H1 (cell line): ENCODE measurements around the gene TEAD4. TPM values are rescaled to one million over a fixed set of nuclear protein-coding genes. Genes with fewer than 3 reads are reported as not detected.

Experiments
- CTCF ChIA-PET: fragments of 300-600 bp; sonication (Branson Sonifier 250); formaldehyde crosslinking; loops from one replicate; lab custom pipeline; 2021; ENCODE audit not compliant: partially characterized antibody; lab: Charles Lee
- POLR2A ChIA-PET: fragments of 300-600 bp; sonication (Branson Sonifier 250); formaldehyde crosslinking; loops from one replicate; lab custom pipeline; 2021; ENCODE audit warnings: inconsistent platforms; ENCODE audit not compliant: partially characterized antibody; lab: Charles Lee
- DNase-seq, 2 experiments: peaks; one replicate each; pipeline versions ENCODE4 v3.0.0 to v3.0.0-alpha.2; 2010 to 2022; ENCODE audit warnings: low spot score in 2 of 2, low read depth in 1 of 2, mixed read lengths in 1 of 2
- FAIRE-seq: peaks from 2 replicates; lab custom pipeline; 2011; peaks lifted over from hg19 to GRCh38; lab: Jason Lieb, UNC
- H2AFZ ChIP-seq: 2 replicates; pipeline ENCODE4 v1.8.1; 2012; ENCODE audit warnings: low read length, inconsistent platforms
- H2AK5ac ChIP-seq: 2 replicates; pipeline ENCODE4 v1.6.1; 2013; ENCODE audit warnings: low read depth, low read length
- H2BK120ac ChIP-seq: replicated peaks from 2 replicates; pipeline ENCODE3; 2013; ENCODE audit warnings: low read depth, low read length, inconsistent platforms
- H2BK12ac ChIP-seq: 2 replicates; pipeline ENCODE4 v1.6.1; 2013; ENCODE audit warnings: low read depth, low read length
- H2BK15ac ChIP-seq: 2 replicates; pipeline ENCODE4 v1.6.1; 2013; ENCODE audit warnings: low read length
- H2BK20ac ChIP-seq: 2 replicates; pipeline ENCODE4 v1.6.1; 2013; ENCODE audit warnings: low read length
- H2BK5ac ChIP-seq: 2 replicates; pipeline ENCODE4 v1.6.1; 2013; ENCODE audit warnings: low read depth, low read length
- H3K14ac ChIP-seq: 2 replicates; pipeline ENCODE4 v1.6.1; 2013; ENCODE audit warnings: inconsistent platforms; ENCODE audit not compliant: insufficient read length
- H3K18ac ChIP-seq: 2 replicates; pipeline ENCODE4 v1.6.1; 2013; ENCODE audit warnings: low read length; ENCODE audit errors: extremely low read depth
- H3K23ac ChIP-seq: 2 replicates; pipeline ENCODE4 v1.6.1; 2013; ENCODE audit warnings: inconsistent platforms; ENCODE audit not compliant: insufficient read length
- H3K23me2 ChIP-seq: 2 replicates; pipeline ENCODE4 v1.6.1; 2013; ENCODE audit warnings: low read depth, low read length
- H3K27ac ChIP-seq: 2 replicates; pipeline ENCODE4 v1.6.1; 2011; ENCODE audit warnings: low read depth, low read length, inconsistent platforms
- H3K27me3 ChIP-seq, 4 experiments: replicated peaks in 1 of 4; 1 replicate in 1 of 4; 2 replicates in 3 of 4; pipeline versions ENCODE4 v1.6.1 to v1.8.1; 2011 to 2013; ENCODE audit warnings: low read length in 3 of 4, mild to moderate bottlenecking in 3 of 4, inconsistent platforms in 2 of 4, mixed read lengths in 2 of 4, moderate library complexity in 1 of 4; ENCODE audit not compliant: control insufficient read depth in 3 of 4, insufficient read depth in 3 of 4; ENCODE audit errors: extremely low read depth in 1 of 4
- H3K36me3 ChIP-seq, 4 experiments: 2 replicates each; pipeline versions ENCODE4 v1.6.1 to v1.8.1; 2011 to 2013; ENCODE audit warnings: mild to moderate bottlenecking in 4 of 4, low read length in 3 of 4, moderate library complexity in 2 of 4, control low read depth in 1 of 4, inconsistent platforms in 1 of 4; ENCODE audit not compliant: insufficient read depth in 4 of 4, control insufficient read depth in 2 of 4
- H3K4ac ChIP-seq: replicated peaks from 2 replicates; pipeline ENCODE3; 2013; ENCODE audit warnings: low read length, low read depth, mixed read lengths, inconsistent platforms; ENCODE audit not compliant: insufficient read length
- H3K4me1 ChIP-seq, 4 experiments: replicated peaks in 1 of 4; 1 replicate in 1 of 4; 2 replicates in 3 of 4; pipeline versions ENCODE4 v1.6.1 to v1.8.1; 2011 to 2013; ENCODE audit warnings: low read length in 3 of 4, inconsistent platforms in 2 of 4, mixed read lengths in 1 of 4; ENCODE audit not compliant: insufficient read depth in 4 of 4, control insufficient read depth in 3 of 4
- H3K4me2 ChIP-seq, 2 experiments: 2 replicates each; pipeline versions ENCODE4 v1.6.1 to v1.8.1; 2011 to 2013; ENCODE audit warnings: low read depth in 2 of 2, low read length in 2 of 2, control low read depth in 1 of 2, inconsistent platforms in 1 of 2, mild to moderate bottlenecking in 1 of 2; ENCODE audit not compliant: insufficient read depth in 1 of 2
- H3K4me3 ChIP-seq, 4 experiments: fragments of 200-600, 300-600 bp in 1 of 4; sonication (generic), shearing (Covaris generic), sonication (Bioruptor Twin) in 1 of 4; 2 replicates each; pipeline versions ENCODE4 v1.5.1 to v1.8.1; 2011 to 2016; ENCODE audit warnings: low read length in 4 of 4, low read depth in 3 of 4, control low read depth in 2 of 4, inconsistent platforms in 2 of 4, mild to moderate bottlenecking in 2 of 4, mixed read lengths in 1 of 4, moderate library complexity in 1 of 4; ENCODE audit not compliant: insufficient read depth in 2 of 4; ENCODE audit errors: extremely low read depth in 1 of 4
- H3K56ac ChIP-seq: replicated peaks from 2 replicates; pipeline ENCODE3; 2013; ENCODE audit warnings: low read depth, mild to moderate bottlenecking, mixed read lengths, low read length, inconsistent platforms; ENCODE audit not compliant: insufficient read length
- H3K79me1 ChIP-seq: 2 replicates; pipeline ENCODE4 v1.6.1; 2013; ENCODE audit warnings: low read depth, low read length, control low read depth
- H3K79me2 ChIP-seq, 2 experiments: 2 replicates each; pipeline versions ENCODE4 v1.6.1 to v1.8.1; 2012 to 2013; ENCODE audit warnings: low read length in 2 of 2, mild to moderate bottlenecking in 2 of 2, inconsistent platforms in 1 of 2; ENCODE audit not compliant: insufficient read depth in 2 of 2, control insufficient read depth in 1 of 2
- H3K9ac ChIP-seq, 4 experiments: replicated peaks in 1 of 4; 1 replicate in 1 of 4; 2 replicates in 3 of 4; pipeline versions ENCODE4 v1.6.1 to v1.8.1; 2011 to 2013; ENCODE audit warnings: low read depth in 3 of 4, low read length in 3 of 4, control low read depth in 2 of 4, mild to moderate bottlenecking in 2 of 4, moderate library complexity in 2 of 4, inconsistent platforms in 1 of 4; ENCODE audit errors: extremely low read depth in 1 of 4
- H3K9me3 ChIP-seq, 2 experiments: 2 replicates each; pipeline versions ENCODE4 v1.6.1 to v1.8.1; 2012 to 2013; ENCODE audit warnings: mild to moderate bottlenecking in 2 of 2, moderate library complexity in 2 of 2, control low read depth in 1 of 2, inconsistent platforms in 1 of 2, low read depth in 1 of 2, low read length in 1 of 2, mixed read lengths in 1 of 2; ENCODE audit not compliant: insufficient read depth in 2 of 2
- H4K20me1 ChIP-seq, 2 experiments: replicated peaks in 1 of 2; 2 replicates each; pipeline versions ENCODE3 to v1.8.1; 2011 to 2013; ENCODE audit warnings: inconsistent platforms in 2 of 2, low read length in 2 of 2, mild to moderate bottlenecking in 1 of 2; ENCODE audit not compliant: insufficient read depth in 2 of 2, control insufficient read depth in 1 of 2
- H4K5ac ChIP-seq: 2 replicates; pipeline ENCODE4 v1.6.1; 2013; ENCODE audit warnings: low read length, low read depth, mixed read lengths, inconsistent platforms; ENCODE audit not compliant: insufficient read length
- H4K8ac ChIP-seq: 2 replicates; pipeline ENCODE4 v1.8.0; 2013; ENCODE audit warnings: mild to moderate bottlenecking, moderate library complexity, low read length, inconsistent platforms; ENCODE audit not compliant: insufficient read depth; ENCODE audit errors: extremely low read depth
- H4K91ac ChIP-seq: replicated peaks from 2 replicates; pipeline ENCODE3; 2013; ENCODE audit warnings: low read length, mixed read lengths, inconsistent platforms; ENCODE audit not compliant: insufficient read length
- ATF2 ChIP-seq: IDR thresholded peaks from 2 replicates; pipeline ENCODE4 v1.6.1; 2012; ENCODE audit warnings: low read length, inconsistent platforms
- KDM4A ChIP-seq: IDR thresholded peaks from one replicate; pipeline ENCODE4 v1.7.1; 2012; ENCODE audit warnings: low read depth, mild to moderate bottlenecking, moderate library complexity, low read length, inconsistent platforms; ENCODE audit not compliant: severe bottlenecking
- WGBS, 2 experiments: shearing (Covaris generic) in 1 of 2; methylation state at CpG; one replicate each; pipeline versions ENCODE4 v1.1.6 to v1.1.7; 2013 to 2015; ENCODE audit warnings: low lambda C conversion rate in 2 of 2, mixed read lengths in 2 of 2, inconsistent platforms in 1 of 2, low coverage in 1 of 2, missing lambda C conversion rate in 1 of 2; ENCODE audit not compliant: insufficient replicate concordance in 2 of 2, insufficient coverage in 1 of 2, insufficient read length in 1 of 2; ENCODE audit errors: extremely low coverage in 1 of 2, missing lambda C conversion rate in 1 of 2; 5-methylcytosine and 5-hydroxymethylcytosine counted together
- polyA plus RNA-seq, 7 experiments: library from polyadenylated mRNA; depleted of rRNA in 3 of 7; stranded (reverse) in 5 of 7; unstranded in 2 of 7; fragments of >200 nt in 5 of 7; fragments of 200-250 nt in 2 of 7; gene quantifications; 1 replicate in 5 of 7; 2 replicates in 1 of 7; 4 replicates in 1 of 7; pipeline versions ENCODE4 v1.2.1 to v1.2.3, GENCODE V29; 2011 to 2013; ENCODE audit warnings: missing spikeins in 2 of 7, mixed read lengths in 2 of 7
- total RNA-seq: library from RNA; stranded (reverse); fragmentation: NEBNext Ultra II Directional; extraction: Animal tissue kit (Norgen Biotek cat#: 25700); gene quantifications from 2 replicates; pipeline ENCODE4 v1.2.1, GENCODE V29; 2021

TEAD4 gene
- total and polyA plus RNA-seq, 2 of the 8 experiments (the other 6 are each of a cell fraction or from before 2014, with no cell fraction given), result 56.7 to 116 TPM

DNA sequence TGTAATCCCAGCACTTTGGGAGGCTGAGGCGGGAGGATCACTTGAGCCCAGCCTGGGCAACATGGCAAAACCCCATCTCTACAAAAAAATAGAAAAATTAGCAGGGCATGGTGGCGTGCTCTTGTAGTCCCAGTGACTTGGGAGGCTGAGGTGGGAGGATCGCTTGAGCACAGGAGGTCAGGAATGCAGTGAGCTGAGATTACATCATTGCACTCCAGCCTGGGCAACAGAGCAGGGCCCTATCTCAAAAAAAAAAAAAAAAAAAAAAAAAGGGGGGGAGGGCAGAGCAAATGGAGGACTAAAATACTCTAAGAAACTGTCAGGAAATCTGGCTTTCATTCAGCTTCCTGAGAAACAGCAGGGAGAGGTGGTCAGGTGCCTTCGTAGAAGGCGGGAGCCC is 86.3 kb downstream of the TEAD4 start:
- H3K23me2 ChIP-seq, result no peaks in the 10 kb centered on the region
- H3K14ac ChIP-seq, result no peak overlapping the region
- H3K4me2 ChIP-seq, result no peak overlapping the region
- no peaks in the 10 kb centered on the region for H3K27me3 ChIP-seq
- no peak for FAIRE-seq
- no peak overlapping the region for H3K27ac ChIP-seq
- peaks cover 0 to 5% (median 2%) of the 10 kb centered on the region in 4 experiments; a peak in 4 of 7 replicates for H3K4me1 ChIP-seq
- no peak overlapping the region for H2BK12ac ChIP-seq
- no peak overlapping the region for H3K4me3 ChIP-seq
- DNase-seq, result no peak
- H3K79me2 ChIP-seq, result no peaks in the 10 kb centered on the region
- H3K79me1 ChIP-seq, result no peaks in the 10 kb centered on the region
- no peak overlapping the region for H2BK15ac ChIP-seq
- no peak overlapping the region for H4K8ac ChIP-seq
- H2BK20ac ChIP-seq, result no peak overlapping the region
- no peak overlapping the region for H2BK120ac ChIP-seq
- no peak overlapping the region for H4K5ac ChIP-seq
- no peak overlapping the region for H2AK5ac ChIP-seq
- H3K9ac ChIP-seq, result no peak overlapping the region
- H3K23ac ChIP-seq, result no peak overlapping the region
- peaks cover 0 to 6% of the 10 kb centered on the region in 2 experiments for H4K20me1 ChIP-seq
- no peak overlapping the region for H3K56ac ChIP-seq
- H3K36me3 ChIP-seq, result peaks cover 0 to 13% (median 7%) of the 10 kb centered on the region in 4 experiments; a peak in 7 of 8 replicates
- CTCF ChIA-PET, result interaction anchor here (0.6 to 1.6 kb wide), 4 partner anchors 14 to 318 kb away, joined by 3 read pairs; no protein-coding TSS in a partner anchor
- H2AFZ ChIP-seq, result no peak overlapping the region
- H3K4ac ChIP-seq, result no peak overlapping the region
- H2BK5ac ChIP-seq, result no peak overlapping the region
- no peak overlapping the region for H4K91ac ChIP-seq
- H3K9me3 ChIP-seq, result no peaks in the 10 kb centered on the region
- 96% methylated on average over 4 of the region's 5 CpGs; no CpG with 5 or more reads in 1 of the 2 experiments for WGBS, 2 experiments
- TF ChIP-seq ATF2 (peak; percentile 84), KDM4A (no peak)
- TF ChIP-seq, all 59 proteins: peak for 1
- no peak overlapping the region for H3K18ac ChIP-seq
- POLR2A ChIA-PET, result interaction anchor here (0.6 to 1.8 kb wide), 5 partner anchors 11 to 417 kb away, joined by 3 read pairs; no protein-coding TSS in a partner anchor
